SU-DHL-6 (cell line): ENCODE measurements around the gene B4GALNT3.

ENCODE experiments used
- CTCF ChIP-seq: fragments of 200-600 bp; sonication (generic); IDR thresholded peaks from one replicate; pipeline ENCODE4 v1.5.1; 2017; ENCODE audit warnings: antibody characterized with exemption, mild to moderate bottlenecking, low read length, moderate library complexity; ENCODE audit not compliant: insufficient read depth, poor library complexity, severe bottlenecking
- EZH2phosphoT487 ChIP-seq: fragments of 200-600 bp; sonication (generic), shearing (Covaris generic); conservative IDR thresholded peaks from 2 replicates; pipeline ENCODE4 v1.6.1; 2018; ENCODE audit warnings: mild to moderate bottlenecking, antibody characterized with exemption, low read length, moderate library complexity, mixed read lengths

- TF ChIP-seq CTCF: no peak
- TF ChIP-seq EZH2phosphoT487: no peak
Measured at GRCh38 chr12:597926-598568, 138.3 kb downstream of the B4GALNT3 start.
